Heart left ventricle (tissue), 16 donors: Measurements from ENCODE around the gene ZNF511. TPM values are rescaled to one million over a fixed set of nuclear protein-coding genes. Genes with fewer than 3 reads are reported as not detected.

Experiments
- ATAC-seq, 4 donors: fragments of 200-7000 bp; cut with Tn5 transposase; one replicate each; pipeline ENCODE4 v1.9.1; 2020 to 2022; ENCODE audit warnings: moderate library complexity in 4 of 4, mild to moderate bottlenecking in 3 of 4, moderate number of reproducible peaks in 1 of 4
- DNase-seq, 5 donors: peaks; one replicate each; pipeline ENCODE4 v3.0.0-alpha.2; 2020
- H3K27ac ChIP-seq, 12 donors: fragments of 200-600 bp; sonication (generic) in 4 of 12; one replicate each; pipeline versions ENCODE4 v1.5.0 to v1.8.0; 2016 to 2022; ENCODE audit warnings: mild to moderate bottlenecking in 2 of 12
- H3K27me3 ChIP-seq, 9 donors: fragments of 200-600 bp; sonication (generic) in 2 of 9; one replicate each; pipeline versions ENCODE4 v1.5.1 to v1.8.0; 2016 to 2022; ENCODE audit warnings: mild to moderate bottlenecking in 3 of 9
- H3K36me3 ChIP-seq, 9 donors: fragments of 200-600 bp; sonication (generic) in 2 of 9; one replicate each; pipeline versions ENCODE4 v1.5.0 to v1.8.0; 2018 to 2022; ENCODE audit warnings: mild to moderate bottlenecking in 2 of 9
- H3K4me1 ChIP-seq, 12 donors: fragments of 200-600 bp; sonication (generic) in 4 of 12; one replicate each; pipeline versions ENCODE4 v1.5.0 to v1.8.0; 2016 to 2022; ENCODE audit warnings: mild to moderate bottlenecking in 3 of 12
- H3K4me3 ChIP-seq, 12 donors: fragments of 200-600 bp; sonication (generic) in 4 of 12; one replicate each; pipeline versions ENCODE4 v1.5.0 to v1.8.0; 2017 to 2022; ENCODE audit warnings: mild to moderate bottlenecking in 9 of 12, moderate library complexity in 4 of 12
- H3K9me3 ChIP-seq, 12 donors: fragments of 200-600 bp; sonication (generic) in 4 of 12; one replicate each; pipeline versions ENCODE4 v1.5.0 to v1.8.0; 2016 to 2022; ENCODE audit warnings: mild to moderate bottlenecking in 1 of 12
- POLR2A ChIP-seq, 2 donors: fragments of 450-650 bp; IDR thresholded peaks; one replicate each; pipeline ENCODE4 v1.6.1; 2017; ENCODE audit warnings: antibody characterized with exemption in 2 of 2, mild to moderate bottlenecking in 2 of 2, moderate library complexity in 2 of 2
- WGBS, 4 donors: extraction: QIAGEN DNeasy Blood & Tissue Kit in 2 of 4; methylation state at CpG; one replicate each; pipeline versions ENCODE4 v1.1.5 to v1.1.7; 2013 to 2018; 5-methylcytosine and 5-hydroxymethylcytosine counted together
- intact Hi-C, 10 donors: fragments of 100-400 bp; cut with DNase I; formaldehyde crosslinking; loops; one replicate each; pipeline versions ENCODE4 v1.11.1 to v1.14.2; 2022
- polyA plus RNA-seq, 2 donors: library from polyadenylated mRNA; stranded (reverse); fragments of 200-250 nt; gene quantifications; one replicate each; pipeline ENCODE4 v1.2.3, GENCODE V29; 2013
- total RNA-seq, 9 donors: library from RNA; depleted of rRNA in 2 of 9; stranded (reverse); fragments of >200 nt in 2 of 9; fragmentation: NEBNext Ultra II Directional in 3 of 9; extraction: Animal tissue kit (Norgen Biotek cat#: 25700) in 3 of 9; gene quantifications; one replicate each; pipeline versions ENCODE4 v1.1.0 to v1.2.4, GENCODE V29; 2016 to 2023
- TF ChIP-seq, protein P1 (sequence below), 12 donors: fragments of 200-600 bp; sonication (generic) in 4 of 12; IDR thresholded peaks; one replicate each; pipeline versions ENCODE4 v1.5.0 to v1.8.0; 2018 to 2022; ENCODE audit warnings: antibody characterized with exemption in 12 of 12, mild to moderate bottlenecking in 5 of 12
- donor health status: ischemic (EF 13 %, LVEDD 7.1; RV severe dilation, severe dysfunction).
- donor health status: healthy with polysubstance abuse.
- donor health status: DM: no; HTN: yes; CAD: no.
- donor health status: DM: no; HTN: no; CAD: no.
- donor health status: ischemic (EF 25% LVEDD 6.9; RV normal size, moderate dysfunction).
- donor health status: ischemic (EF 25% LVEDD 5.7; RV mildly dilated, moderate dysfunction).
- donor health status: healthy.
- donor health status: DM: yes; HTN: yes; CAD: no.
- donor health status: ischemic (EF 35%, LVEDD 5.7; RV mildly dilated, moderate dysfunction).
- donor health status: nonischemic (EF 11% LVEDD 7.7; RV severe dilation, severe dysfunction).
- donor health status: DM: yes; HTN: yes; CAD: no.
- donor health status: PGD.
- donor health status: ischemic (EF 29% LVEDD 5.4; RV normal size, mild dysfunction).
- donor health status: nonischemic (EF 23%, LVEDD 6.1; RV moderate dilation, normal function).

Gene ZNF511
- total and polyA plus RNA-seq, 11 donors, result 34.5 to 80.4 (median 41.8) TPM

DNA sequence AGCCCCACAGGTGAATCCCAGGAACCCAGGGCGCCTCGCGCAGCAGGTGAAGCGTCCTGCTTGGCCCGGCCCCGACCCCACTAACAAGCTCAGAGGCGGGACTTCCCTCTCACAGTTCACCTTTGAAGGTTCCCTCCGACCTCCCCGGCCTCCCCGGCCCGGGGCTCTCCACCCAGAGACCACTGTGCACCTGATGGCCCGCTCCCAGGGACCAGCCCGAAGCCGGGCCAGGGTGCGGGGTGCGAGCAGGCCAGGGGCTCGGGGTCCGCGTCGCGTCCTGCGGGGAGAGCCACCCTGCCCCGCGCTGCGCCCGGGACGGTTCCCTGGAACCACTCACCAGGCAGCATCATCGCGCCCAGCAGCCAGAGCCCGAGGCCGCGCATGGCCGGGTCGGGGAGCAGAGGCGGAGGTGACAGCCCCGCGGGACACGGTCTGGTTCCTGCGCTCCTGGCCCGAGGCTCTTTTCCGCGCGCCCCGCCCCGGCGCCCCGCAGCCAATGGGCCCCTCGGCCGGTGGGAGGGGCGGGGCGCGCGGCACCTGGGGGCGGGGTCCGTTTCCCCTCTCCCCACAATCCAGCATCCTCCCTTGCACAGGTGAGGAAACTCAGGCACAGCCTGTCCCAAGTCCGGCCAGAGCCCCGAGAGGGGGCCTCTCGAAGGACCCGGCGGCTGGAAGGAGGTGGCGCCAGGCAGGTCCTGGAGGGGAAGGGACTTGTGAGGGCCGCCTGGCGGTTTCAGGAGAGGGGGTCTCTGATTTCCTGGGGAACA, 32.1 kb upstream of the ZNF511 start, which contains the start of gene ADAM8:
TSS of gene ADAM8 (minus strand) at position 434 of the 767 bp plus-strand sequence. CDS start at position 383, 51 bp downstream.
- no peak for TF ChIP-seq POLR2A (IDR thresholded peaks at IDR 0.05)
- TF ChIP-seq, protein P1, sequence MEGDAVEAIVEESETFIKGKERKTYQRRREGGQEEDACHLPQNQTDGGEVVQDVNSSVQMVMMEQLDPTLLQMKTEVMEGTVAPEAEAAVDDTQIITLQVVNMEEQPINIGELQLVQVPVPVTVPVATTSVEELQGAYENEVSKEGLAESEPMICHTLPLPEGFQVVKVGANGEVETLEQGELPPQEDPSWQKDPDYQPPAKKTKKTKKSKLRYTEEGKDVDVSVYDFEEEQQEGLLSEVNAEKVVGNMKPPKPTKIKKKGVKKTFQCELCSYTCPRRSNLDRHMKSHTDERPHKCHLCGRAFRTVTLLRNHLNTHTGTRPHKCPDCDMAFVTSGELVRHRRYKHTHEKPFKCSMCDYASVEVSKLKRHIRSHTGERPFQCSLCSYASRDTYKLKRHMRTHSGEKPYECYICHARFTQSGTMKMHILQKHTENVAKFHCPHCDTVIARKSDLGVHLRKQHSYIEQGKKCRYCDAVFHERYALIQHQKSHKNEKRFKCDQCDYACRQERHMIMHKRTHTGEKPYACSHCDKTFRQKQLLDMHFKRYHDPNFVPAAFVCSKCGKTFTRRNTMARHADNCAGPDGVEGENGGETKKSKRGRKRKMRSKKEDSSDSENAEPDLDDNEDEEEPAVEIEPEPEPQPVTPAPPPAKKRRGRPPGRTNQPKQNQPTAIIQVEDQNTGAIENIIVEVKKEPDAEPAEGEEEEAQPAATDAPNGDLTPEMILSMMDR (IDR thresholded peaks at IDR 0.05), result no peak
- intact Hi-C loops, result no loop called here
- Histone ChIP-seq H3K4me3 (peak within 1 kb of the TSS in 9 of 12 donors; percentile 2 to 63 (median 28)), H3K9me3 (no peaks in the 10 kb centered on the region), H3K36me3 (peaks cover 0 to 34% (median 19%) of the 10 kb centered on the region in 9 donors), H3K27ac (peak within 1 kb of the TSS in 1 of 12 donors; percentile 81), H3K4me1 (peaks cover 0 to 62% (median 8%) of the 10 kb centered on the region in 12 donors), H3K27me3 (peaks cover 0 to 31% (median 20%) of the 10 kb centered on the region in 9 donors)
- peak in 2 of 5 donors; percentile 52 to 82 for DNase-seq
- WGBS, 4 donors, result 3 to 14% (median 9%) methylated on average over 22 to 63 of the region's 63 CpGs
- peak in 2 of 4 donors; percentile 8 to 42 for ATAC-seq

- WGBS, 4 donors, result 63 to 70% (median 68%) methylated on average over 15 to 25 of the region's 25 CpGs
- ATAC-seq, result no peak
Observed at GRCh38 chr10:133277277-133277992, 31.3 kb upstream of the ZNF511 start.

GRCh38 chr10:133277993-133278576, 30.6 kb upstream of the ZNF511 start:
- peak overlapping the region in 2 of 12 donors; percentile 46 to 81 for H3K27ac ChIP-seq
- TF ChIP-seq POLR2A (IDR thresholded peaks at IDR 0.05), result no peak
- TF ChIP-seq, protein P1 (IDR thresholded peaks at IDR 0.05), result no peak
- 81 to 84% (median 84%) methylated on average over 12 of the region's 12 CpGs for WGBS, 4 donors
- peaks cover 0 to 62% (median 8%) of the 10 kb centered on the region in 12 donors for H3K4me1 ChIP-seq
- ATAC-seq, result no peak
- intact Hi-C loops, result no loop called here
- peaks cover 0 to 31% (median 20%) of the 10 kb centered on the region in 9 donors for H3K27me3 ChIP-seq
- H3K9me3 ChIP-seq, result no peaks in the 10 kb centered on the region
- peak in 1 of 5 donors; percentile 64 for DNase-seq
- peak overlapping the region in 1 of 12 donors; percentile 19 for H3K4me3 ChIP-seq
- peaks cover 0 to 49% (median 34%) of the 10 kb centered on the region in 9 donors for H3K36me3 ChIP-seq

More at GRCh38 chr10:133277277-133277992, 31.3 kb upstream of the ZNF511 start:
- intact Hi-C loops, result no loop called here
- Histone ChIP-seq H3K4me1 (peaks cover 0 to 62% (median 8%) of the 10 kb centered on the region in 12 donors), H3K4me3 (peak overlapping the region in 1 of 12 donors; percentile 63), H3K27me3 (peaks cover 0 to 31% (median 20%) of the 10 kb centered on the region in 9 donors), H3K9me3 (no peaks in the 10 kb centered on the region), H3K36me3 (peaks cover 0 to 42% (median 28%) of the 10 kb centered on the region in 9 donors), H3K27ac (peak overlapping the region in 1 of 12 donors; percentile 81)
- DNase-seq, result no peak
- no peak for TF ChIP-seq POLR2A (IDR thresholded peaks at IDR 0.05)

DNA sequence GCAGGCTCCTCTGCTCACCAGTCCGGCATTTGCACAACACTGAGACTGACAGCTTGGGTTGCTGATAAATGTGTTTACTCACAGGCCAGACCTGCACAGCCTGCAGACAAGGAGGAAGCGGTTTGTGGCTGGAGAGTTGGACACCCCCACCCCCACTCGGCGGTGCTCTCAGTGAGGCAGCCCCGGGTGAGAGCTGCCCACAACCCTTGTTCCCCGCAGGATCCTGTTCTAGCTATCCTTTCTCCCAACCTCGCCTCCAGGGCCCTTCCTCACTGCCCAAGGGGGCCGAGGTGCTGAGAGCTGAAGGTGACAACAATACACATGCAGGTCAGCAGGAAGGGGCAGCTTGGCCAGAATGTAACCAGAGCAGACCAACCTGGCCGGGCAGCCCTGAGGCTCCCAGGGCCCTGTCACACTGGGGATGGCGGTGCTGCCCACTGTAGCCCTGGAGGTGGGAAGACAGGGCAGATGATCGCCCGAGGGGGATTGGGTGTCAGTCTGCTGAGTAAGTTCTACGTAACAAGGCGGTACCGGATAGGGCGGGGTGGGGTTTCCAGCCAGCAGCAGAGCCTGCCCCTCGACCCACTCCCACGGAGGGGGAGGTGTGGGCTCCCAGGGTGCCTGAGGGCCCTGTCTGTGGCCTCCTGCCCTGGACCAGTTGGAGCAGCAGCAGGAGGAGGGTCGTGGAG, 30.0 kb upstream of the ZNF511 start:
- Histone ChIP-seq H3K36me3 (peaks cover 0 to 54% (median 40%) of the 10 kb centered on the region in 9 donors), H3K27ac (peak overlapping the region in 4 of 12 donors; percentile 24 to 81 (median 38)), H3K4me3 (peak overlapping the region in 1 of 12 donors; percentile 19), H3K27me3 (peaks cover 0 to 31% (median 20%) of the 10 kb centered on the region in 9 donors), H3K9me3 (no peaks in the 10 kb centered on the region), H3K4me1 (peaks cover 0 to 62% (median 8%) of the 10 kb centered on the region in 12 donors)
- ATAC-seq (peak in 3 of 4 donors; percentile 28 to 46 (median 42)), DNase-seq (peak in 3 of 5 donors; percentile 54 to 82 (median 66))
- TF ChIP-seq POLR2A (IDR thresholded peaks at IDR 0.05), result no peak
- TF ChIP-seq, protein P1 (IDR thresholded peaks at IDR 0.05), result no peak
- intact Hi-C loops, result no loop called here
- 70 to 79% (median 76%) methylated on average over 11 to 19 of the region's 19 CpGs for WGBS, 4 donors
